ENCODE data around the gene SASH3. TPM values are rescaled to one million over a fixed set of nuclear protein-coding genes. Genes with fewer than 3 reads are reported as not detected.

The SASH3 gene
- total RNA-seq, 6 experiments from 2014 or later: not detected

- Mint-ChIP-seq H3K9me3 (no peaks in the 10 kb centered on the region), H3K27me3 (ENCODE audit: insufficient read depth) (peaks cover 4% of the 10 kb centered on the region), H3K27ac (no peak overlapping the region), H3K4me3 (no peak overlapping the region), H3K36me3 (ENCODE audit: low read depth) (no peaks in the 10 kb centered on the region), H3K4me1 (ENCODE audit: low read depth) (no peaks in the 10 kb centered on the region)
- DNase-seq: no peak
- TF ChIP-seq, protein P1, sequence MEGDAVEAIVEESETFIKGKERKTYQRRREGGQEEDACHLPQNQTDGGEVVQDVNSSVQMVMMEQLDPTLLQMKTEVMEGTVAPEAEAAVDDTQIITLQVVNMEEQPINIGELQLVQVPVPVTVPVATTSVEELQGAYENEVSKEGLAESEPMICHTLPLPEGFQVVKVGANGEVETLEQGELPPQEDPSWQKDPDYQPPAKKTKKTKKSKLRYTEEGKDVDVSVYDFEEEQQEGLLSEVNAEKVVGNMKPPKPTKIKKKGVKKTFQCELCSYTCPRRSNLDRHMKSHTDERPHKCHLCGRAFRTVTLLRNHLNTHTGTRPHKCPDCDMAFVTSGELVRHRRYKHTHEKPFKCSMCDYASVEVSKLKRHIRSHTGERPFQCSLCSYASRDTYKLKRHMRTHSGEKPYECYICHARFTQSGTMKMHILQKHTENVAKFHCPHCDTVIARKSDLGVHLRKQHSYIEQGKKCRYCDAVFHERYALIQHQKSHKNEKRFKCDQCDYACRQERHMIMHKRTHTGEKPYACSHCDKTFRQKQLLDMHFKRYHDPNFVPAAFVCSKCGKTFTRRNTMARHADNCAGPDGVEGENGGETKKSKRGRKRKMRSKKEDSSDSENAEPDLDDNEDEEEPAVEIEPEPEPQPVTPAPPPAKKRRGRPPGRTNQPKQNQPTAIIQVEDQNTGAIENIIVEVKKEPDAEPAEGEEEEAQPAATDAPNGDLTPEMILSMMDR (IDR thresholded peaks at IDR 0.05): no peak
Measured at GRCh38 chrX:129791336-129791735, 11.6 kb downstream of the SASH3 start.

- Mint-ChIP-seq H3K27ac (no peak overlapping the region), H3K4me3 (no peak overlapping the region), H3K4me1 (ENCODE audit: low read depth) (no peaks in the 10 kb centered on the region), H3K9me3 (no peaks in the 10 kb centered on the region), H3K36me3 (ENCODE audit: low read depth) (no peaks in the 10 kb centered on the region), H3K27me3 (ENCODE audit: insufficient read depth) (peaks cover 2% of the 10 kb centered on the region)
- TF ChIP-seq, protein P1 (IDR thresholded peaks at IDR 0.05): no peak
- no peak for DNase-seq
Measured at GRCh38 chrX:129791961-129792570, 12.3 kb downstream of the SASH3 start.

- Mint-ChIP-seq H3K36me3 (ENCODE audit: low read depth) (no peaks in the 10 kb centered on the region), H3K27ac (no peak overlapping the region), H3K27me3 (ENCODE audit: insufficient read depth) (peaks cover 2% of the 10 kb centered on the region), H3K4me3 (no peak overlapping the region), H3K4me1 (ENCODE audit: low read depth) (no peaks in the 10 kb centered on the region), H3K9me3 (no peaks in the 10 kb centered on the region)
- TF ChIP-seq, protein P1 (IDR thresholded peaks at IDR 0.05): no peak
- DNase-seq: no peak
Measured at GRCh38 chrX:129792586-129793291, 13.0 kb downstream of the SASH3 start.

DNA sequence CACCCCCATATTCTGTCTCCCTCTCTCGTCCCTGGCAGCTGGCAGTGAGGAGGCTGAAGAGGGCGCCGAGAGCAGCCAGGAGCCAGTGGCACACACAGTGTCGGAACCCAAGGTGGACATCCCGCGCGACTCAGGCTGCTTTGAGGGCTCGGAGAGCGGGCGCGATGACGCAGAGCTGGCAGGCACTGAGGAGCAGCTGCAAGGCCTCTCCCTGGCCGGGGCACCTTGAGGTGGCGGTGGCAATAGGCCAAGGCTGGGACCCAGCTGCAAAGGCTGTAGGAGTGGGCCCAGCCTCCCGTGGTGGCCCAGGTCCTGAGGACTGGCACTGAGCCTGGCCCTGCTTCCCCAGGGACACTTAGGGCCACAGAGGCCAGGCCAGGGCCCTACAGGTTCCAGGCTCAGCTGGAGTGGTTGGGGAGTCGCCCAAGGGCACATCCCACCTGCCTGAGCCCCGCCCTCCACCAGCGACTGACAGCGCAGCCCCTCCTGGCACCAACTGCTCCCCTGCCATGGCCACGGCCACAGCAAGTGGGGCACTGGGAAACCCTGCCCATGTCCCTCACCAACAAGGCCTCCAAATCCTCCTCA lies 13.9 kb downstream of the SASH3 start:
- Mint-ChIP-seq H3K27me3 (ENCODE audit: insufficient read depth) (peaks cover 2% of the 10 kb centered on the region), H3K4me1 (ENCODE audit: low read depth) (no peaks in the 10 kb centered on the region), H3K36me3 (ENCODE audit: low read depth) (no peaks in the 10 kb centered on the region), H3K9me3 (no peaks in the 10 kb centered on the region), H3K27ac (no peak overlapping the region), H3K4me3 (no peak overlapping the region)
- TF ChIP-seq, protein P1 (IDR thresholded peaks at IDR 0.05): no peak
- no peak for DNase-seq

GRCh38 chrX:129795584-129795983 lies 15.8 kb downstream of the SASH3 start:
- DNase-seq: no peak
- Mint-ChIP-seq H3K27ac (no peak overlapping the region), H3K9me3 (no peaks in the 10 kb centered on the region), H3K27me3 (ENCODE audit: insufficient read depth) (peaks cover 2% of the 10 kb centered on the region), H3K4me3 (no peak overlapping the region), H3K4me1 (ENCODE audit: low read depth) (no peaks in the 10 kb centered on the region), H3K36me3 (ENCODE audit: low read depth) (no peaks in the 10 kb centered on the region; the same call in 1 of the 2 replicates)
- TF ChIP-seq, protein P1 (IDR thresholded peaks at IDR 0.05): no peak

Measured in HFFc6 (cell line).